ENCODE results near the gene ST6GALNAC3.
"Not testable (repeated sequence)": the region's sequence is repeated elsewhere in the genome, so short reads cannot be mapped to it uniquely, and the experiment has no call there.

ST6GALNAC3 gene

DNA sequence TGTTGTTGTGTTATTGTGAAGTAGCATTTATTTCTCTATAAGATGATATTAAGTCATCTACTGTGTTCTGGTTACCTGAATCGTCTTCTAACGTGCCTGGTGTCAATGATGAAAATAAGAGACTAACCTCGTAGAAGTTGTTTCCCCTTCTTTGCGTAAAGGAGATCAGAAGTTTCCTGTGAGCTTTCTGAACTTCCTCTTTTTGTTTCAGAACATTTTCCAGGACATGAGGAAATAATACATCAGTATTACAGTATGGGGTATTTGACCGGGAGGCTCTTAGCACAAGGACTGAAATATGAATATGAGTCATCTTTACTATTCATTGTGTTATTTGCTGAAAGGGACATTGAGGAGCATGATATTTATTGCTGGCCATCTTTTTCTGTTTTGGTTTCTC is 1.3 kb downstream of the ST6GALNAC3 start:
- no peak for DNase-seq

DNA sequence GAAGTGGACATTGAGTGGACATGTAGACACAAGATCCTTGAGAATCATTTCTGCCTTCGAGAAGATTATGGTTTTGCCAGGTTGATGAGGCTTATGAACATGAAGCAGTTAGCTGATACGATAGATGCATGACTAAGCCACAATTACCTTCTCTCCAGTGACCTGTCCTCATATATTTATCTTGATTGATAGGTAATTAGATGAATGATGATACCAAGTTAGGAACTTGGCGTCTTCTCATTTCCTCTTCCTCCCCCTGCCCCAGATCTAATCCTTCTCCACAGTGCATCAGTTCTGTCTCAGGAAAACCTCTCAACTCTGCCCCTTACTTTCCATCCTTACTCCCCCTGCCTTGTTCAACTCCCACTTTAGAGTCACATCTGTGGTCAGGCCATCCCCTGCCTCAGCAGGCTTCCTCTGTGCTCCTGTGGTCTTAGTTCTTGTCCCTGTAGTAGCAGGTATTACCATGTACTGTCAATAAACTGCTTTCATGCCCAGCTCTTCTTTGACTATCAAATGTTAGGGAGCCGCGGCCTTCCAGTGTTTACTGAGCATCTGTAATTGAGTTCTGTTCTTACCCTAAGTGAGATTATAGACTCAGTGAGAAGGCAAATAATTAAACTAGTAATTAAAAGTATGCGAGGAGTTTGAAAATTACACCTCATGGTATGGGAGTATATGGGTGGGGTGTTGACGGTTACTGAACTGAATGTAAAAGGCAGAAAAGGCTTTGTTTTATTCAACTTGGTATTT is 5.1 kb downstream of the ST6GALNAC3 start:
- no peak for DNase-seq

GRCh38 chr1:76080552-76081079 is 6.1 kb downstream of the ST6GALNAC3 start:
- no peak for DNase-seq

DNA sequence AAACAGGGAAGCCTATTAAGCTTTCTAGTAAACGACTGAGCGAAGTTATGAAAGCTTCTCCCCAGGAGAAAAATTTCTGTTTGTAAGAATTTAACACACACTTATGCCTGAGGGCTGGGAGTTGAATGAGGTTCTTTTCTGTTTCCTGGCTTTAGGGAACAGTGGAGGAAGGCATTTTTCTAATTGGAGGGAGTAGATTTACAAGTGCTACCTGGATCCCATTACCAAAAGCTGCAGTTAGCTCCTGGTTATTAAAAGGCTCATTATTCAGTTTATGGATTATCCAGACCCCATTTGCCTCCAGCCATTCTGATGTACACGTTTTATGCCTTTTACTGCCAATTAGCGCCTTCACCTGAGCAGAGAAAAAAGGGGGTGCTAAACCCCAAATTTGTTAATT is 7.5 kb downstream of the ST6GALNAC3 start:
- no peak for DNase-seq

DNA sequence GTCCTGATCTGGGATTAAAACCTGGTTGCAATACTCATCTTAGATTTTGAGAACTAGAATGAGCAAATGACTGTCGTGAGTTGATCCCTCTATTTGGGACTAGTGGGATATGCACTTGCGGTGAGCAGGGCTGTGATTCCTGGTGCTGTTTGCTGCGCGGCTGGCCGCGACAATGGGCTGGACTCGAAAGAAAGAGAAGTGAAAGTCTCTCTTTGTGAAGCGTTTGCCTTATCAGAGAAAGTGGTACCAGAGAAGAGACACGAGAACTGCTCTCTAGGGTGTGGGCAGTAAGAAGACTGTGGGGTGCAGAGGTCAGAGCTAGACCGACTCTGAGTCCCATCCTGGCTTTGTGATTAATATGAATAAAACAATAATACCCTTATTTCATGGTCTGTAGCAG is 8.6 kb downstream of the ST6GALNAC3 start:
- DNase-seq = no peak

- no peak for DNase-seq
These were observed 9.6 kb downstream of the ST6GALNAC3 start for GRCh38 chr1:76084029-76084627.

DNA sequence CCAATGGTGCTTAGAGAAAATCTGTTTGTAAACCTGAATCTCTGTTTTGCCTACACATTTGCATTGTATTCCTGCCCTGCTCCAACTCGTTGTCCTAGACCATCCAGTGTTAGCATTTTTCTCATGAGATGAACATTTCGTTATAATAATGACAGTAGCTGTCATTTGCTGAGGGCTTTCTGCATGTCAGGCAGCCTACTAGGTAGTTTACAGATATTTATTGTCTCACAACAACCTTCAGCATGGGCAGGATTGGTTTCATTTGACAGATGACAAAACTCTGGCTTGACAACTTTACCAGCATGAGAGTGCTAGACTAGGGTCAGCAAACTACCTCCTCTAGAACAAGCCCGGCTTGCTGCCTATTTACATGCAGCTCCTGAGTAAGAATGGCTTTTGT is 10.1 kb downstream of the ST6GALNAC3 start:
- DNase-seq = no peak

DNA sequence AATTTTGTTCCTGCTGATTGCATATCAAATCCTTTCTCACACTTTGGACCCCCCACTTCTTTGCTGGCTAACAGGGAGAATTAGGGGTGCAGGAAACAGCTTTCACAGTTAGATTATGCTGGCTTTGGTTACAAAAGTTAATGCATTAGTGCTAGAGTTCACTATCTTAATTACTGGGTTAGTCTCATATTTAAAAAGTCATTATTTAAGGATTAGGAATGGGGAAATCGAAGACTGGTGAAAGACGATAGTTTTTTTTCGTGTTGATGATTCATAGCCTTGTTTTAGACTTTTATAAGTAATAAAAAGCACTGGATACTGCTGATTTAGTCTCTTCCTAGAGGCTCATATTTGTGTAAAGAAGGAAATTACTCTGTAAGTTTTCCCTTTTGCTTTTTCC is 11.6 kb downstream of the ST6GALNAC3 start:
- no peak for DNase-seq

GRCh38 chr1:76086597-76086996 is 12.1 kb downstream of the ST6GALNAC3 start:
- DNase-seq = no peak

DNA sequence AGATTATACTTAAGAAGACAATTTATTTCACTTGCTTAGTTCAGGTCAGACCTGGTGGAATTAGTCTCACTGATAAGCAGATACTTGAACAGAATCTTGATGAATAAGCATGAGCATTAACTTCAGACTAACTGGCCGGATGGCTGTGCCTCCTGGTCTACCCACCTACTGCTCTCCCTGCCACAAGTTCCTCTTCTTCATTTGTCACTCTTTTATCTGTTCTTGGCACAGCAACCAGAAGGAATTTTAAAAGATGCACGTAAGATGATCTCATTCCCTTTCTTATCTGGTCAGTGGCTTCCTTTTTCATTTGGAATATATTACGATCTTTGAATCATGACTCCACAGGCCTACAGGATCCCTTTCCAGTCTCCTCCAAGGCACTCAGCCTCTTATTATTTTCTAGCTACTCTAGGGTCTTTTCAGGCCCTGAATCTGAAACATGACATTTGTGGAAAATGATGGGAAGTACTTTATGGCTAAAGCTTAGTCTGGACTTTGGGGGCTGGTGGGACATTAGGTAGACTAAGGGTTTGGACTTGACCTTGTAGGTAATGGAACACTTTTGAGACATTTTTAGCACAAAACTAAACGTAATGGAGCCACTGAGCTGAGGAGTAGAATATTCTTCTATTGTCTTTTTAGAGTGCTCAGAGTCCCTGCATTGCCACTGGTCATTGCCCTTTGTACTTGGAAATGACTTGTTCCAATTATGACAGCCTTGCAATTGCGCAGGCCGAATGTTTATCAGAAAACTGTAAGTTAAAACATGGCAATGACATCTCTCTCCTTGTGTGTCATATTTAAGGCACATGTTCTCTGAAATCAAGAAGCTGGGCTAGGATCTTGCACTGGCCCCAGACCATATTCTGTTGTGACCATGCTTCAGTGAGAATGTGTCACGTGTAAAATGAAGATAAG is 16.0 kb downstream of the ST6GALNAC3 start:
- DNase-seq = no peak

DNA sequence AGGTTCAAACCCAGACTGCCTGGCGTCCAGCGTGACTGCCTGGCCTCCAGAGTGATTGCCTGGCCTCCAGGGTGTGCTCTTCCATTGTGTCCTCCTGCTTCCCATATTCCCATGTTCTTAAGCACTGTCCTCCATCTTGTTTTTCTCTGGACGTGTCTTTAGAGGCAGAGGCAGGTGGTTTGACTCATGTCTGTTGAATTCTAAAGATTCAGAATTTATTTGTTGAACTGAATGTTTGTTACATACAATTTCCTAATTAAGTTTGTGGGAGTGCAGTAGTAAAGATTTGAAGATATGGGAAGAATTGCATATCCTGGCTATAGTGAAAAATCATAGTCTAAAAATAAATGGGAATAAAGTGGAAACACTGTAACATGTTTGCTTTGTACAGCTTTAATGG is 18.3 kb downstream of the ST6GALNAC3 start:
- DNase-seq = no peak

DNA sequence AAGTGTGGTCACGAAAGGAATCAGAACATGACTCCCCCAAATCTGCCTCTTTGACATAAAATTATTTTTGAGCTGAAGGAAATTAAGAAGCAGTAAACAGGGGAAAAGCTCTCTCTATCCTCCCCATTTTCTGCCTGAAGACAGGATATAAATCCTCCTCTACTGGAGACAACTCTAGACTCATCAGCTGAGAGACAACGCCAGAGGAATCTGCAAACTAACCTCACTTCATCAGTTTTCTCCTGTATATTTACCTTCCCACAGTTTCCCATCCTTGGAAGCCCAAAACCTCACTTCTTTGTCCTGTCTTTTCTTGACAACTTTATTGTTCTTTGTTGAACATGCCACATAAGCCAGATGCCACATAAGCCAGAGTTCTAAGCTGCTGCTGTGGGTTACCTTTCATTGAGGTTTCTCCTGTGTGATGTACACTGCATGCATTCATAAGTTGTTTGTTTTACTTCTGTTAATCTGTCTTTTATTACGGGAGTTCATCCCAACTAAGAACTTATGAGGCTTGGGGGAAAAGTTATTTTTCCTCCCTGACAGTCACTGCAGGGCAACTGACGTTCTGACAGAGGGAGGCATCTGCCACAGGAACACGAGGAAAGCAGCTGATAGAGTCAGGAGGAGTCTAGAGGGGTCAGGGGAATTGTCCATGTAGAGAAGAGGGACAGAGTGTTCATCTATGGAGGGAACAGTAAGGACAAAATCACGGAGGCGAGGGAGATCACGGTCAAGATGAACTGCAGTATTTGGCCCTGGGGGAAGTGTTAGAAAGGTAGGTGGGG is 19.2 kb downstream of the ST6GALNAC3 start:
- DNase-seq = no peak

GRCh38 chr1:76095802-76096201 is 21.3 kb downstream of the ST6GALNAC3 start:
- no peak for DNase-seq

DNA sequence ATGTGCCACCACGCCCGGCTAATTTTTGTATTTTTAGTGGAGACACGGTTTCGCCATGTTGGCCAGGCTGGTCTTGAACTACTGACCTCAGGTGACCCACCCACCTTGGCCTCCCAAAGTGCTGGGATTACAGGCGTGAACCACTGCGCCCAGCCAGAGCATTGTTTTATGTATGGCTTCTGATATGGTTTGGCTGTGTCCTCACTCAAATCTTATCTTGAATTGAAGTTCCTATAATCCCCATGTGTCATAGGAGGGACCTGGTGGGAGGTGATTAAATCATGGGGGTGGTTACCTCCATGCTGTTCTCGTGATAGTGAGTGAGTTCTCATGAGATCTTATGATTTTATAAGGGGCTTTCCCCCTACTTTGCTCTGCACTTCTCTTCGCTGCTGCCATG is 22.5 kb downstream of the ST6GALNAC3 start:
- DNase-seq = not testable (repeated sequence)

- DNase-seq = no peak
These were observed 24.3 kb downstream of the ST6GALNAC3 start for GRCh38 chr1:76098845-76099244.

GRCh38 chr1:76101548-76101947 is 27.0 kb downstream of the ST6GALNAC3 start:
- DNase-seq = no peak

DNA sequence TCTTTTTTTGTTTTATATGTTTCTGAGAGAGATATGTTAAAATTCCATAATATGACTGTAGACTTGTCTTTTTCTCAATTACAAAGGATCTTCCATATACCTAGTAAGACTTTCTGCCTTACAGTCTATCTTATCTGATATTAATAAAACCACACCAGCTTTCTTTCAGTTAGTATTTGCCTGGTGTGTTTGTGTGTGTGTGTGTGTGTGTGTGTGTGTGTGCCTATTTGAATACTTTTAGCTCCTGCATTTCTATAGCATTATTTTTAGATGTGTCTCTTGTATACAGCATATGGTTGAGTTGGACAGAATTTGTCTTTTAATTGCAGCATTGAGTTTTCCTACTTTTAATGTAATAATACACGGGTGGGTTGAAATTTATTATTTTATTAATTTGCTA is 27.5 kb downstream of the ST6GALNAC3 start:
- no peak for DNase-seq

- no peak for DNase-seq
These were observed 28.5 kb downstream of the ST6GALNAC3 start for GRCh38 chr1:76103034-76103433.

GRCh38 chr1:76105372-76105771 is 30.8 kb downstream of the ST6GALNAC3 start:
- DNase-seq = no peak

DNA sequence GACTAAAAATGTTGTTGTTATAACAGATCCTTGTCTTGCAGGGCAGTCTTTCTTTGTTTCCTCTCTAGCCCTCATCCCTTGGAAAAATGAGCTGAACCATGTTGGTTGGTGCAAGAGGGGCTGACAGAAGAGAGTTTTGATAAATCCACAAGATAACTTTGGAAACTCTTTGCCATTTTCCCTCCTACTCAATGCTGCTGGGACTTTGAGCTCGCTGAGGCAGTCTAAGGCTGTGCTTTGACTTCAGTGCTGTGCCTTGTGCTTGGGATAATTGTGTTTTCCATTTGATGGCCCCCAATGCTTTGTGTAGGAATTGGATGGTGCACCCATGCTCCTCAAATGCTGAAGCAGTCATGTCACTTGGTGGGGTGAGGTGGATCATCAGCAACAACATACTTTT is 31.7 kb downstream of the ST6GALNAC3 start:
- no peak for DNase-seq

GRCh38 chr1:76106719-76107235 is 32.2 kb downstream of the ST6GALNAC3 start:
- DNase-seq = no peak

GRCh38 chr1:76109404-76109803 is 34.9 kb downstream of the ST6GALNAC3 start:
- no peak for DNase-seq
